GM19467 (cell line): Measurements from ENCODE around the gene SGMS1.
"Not testable (repeated sequence)": the region's sequence is repeated elsewhere in the genome, so short reads cannot be mapped to it uniquely, and the experiment has no call there.

Experiments
- ATAC-seq: cut with Tn5 transposase; IDR thresholded peaks from one replicate; pipeline ENCODE4 v1.9.1; 2021; ENCODE audit warnings: mild to moderate bottlenecking, moderate library complexity; ENCODE audit not compliant: unreplicated experiment

Gene SGMS1

DNA sequence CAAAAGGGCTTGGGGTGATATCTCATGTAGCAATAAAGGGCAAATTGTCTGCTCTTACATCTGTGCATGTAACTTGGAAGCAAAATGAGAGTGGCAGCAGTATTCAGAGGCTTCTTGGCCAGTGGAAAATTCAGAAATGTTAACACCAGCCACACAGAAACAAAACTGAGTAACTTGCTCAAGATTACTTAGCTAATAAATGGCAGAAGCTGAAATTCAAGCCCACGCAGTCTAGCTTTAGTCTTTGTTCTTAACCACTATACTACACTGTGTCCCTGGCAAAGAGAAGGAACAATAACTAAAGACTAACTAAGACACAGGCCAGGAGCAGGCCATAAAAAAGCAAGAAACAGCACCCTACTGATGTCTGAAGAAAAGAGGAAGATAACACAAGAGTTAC, 186.5 kb downstream of the SGMS1 start:
- ATAC-seq: no peak

GRCh38 chr10:50436805-50437204, 187.0 kb downstream of the SGMS1 start:
- no peak for ATAC-seq

DNA sequence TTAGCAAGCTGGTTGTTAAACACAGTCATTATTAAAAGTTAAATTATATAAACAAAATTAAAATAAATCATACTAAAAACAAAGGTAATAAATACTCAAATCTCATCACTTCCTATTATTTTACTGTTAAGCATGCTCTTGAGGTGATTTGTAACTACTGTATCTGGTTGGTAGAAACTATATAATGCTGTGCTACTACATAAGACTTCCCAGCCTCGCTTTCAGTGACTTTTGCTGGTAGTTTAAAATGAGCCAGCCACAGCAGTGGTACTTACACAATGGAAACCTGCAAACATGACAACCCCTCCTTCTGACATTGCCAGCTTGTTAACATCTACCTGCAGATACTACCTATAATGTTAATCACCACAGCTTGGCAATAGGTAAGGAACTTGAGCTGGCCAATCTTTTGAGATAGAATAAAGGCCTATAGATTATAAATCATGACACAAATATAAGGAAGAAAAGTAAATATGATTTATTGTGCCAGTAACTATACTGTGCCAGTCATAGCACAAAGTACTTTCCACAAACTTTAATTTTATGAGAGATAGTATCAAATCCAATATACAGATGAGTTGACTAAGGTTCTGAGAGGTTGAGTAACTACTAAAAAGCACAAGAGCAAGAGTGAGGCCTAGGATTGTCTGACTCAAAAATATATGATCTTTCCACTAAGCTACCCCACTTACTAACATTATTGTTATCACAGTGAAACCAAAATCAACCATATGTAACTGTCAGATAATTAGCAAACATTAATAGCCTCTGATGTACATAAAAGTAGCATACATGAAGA, 191.3 kb downstream of the SGMS1 start:
- ATAC-seq: peak; percentile 41

- peak; percentile 70 for ATAC-seq
Observed at GRCh38 chr10:50431791-50432190, 192.0 kb downstream of the SGMS1 start.

GRCh38 chr10:50431133-50431532, 192.6 kb downstream of the SGMS1 start:
- no peak for ATAC-seq

DNA sequence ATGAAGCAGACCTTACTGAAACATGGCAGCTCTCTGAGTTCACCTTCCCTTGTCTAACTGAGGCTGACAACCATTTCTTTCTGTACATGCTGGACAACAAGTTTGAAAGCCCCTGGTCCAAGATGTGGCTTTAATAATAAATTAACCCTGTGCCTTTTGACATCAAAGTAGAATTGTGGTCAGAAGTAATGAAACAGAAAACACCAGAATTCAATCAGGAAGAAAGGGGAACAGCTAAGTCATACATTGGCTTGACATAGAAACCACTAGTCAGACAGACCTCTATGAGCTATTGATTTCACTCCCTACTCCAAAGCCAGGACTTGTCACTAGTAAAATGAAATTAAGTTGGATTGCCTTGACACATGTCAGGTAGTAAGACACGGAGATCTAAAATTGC, 197.3 kb downstream of the SGMS1 start:
- ATAC-seq: peak; percentile 75

- not testable (repeated sequence) for ATAC-seq
Observed at GRCh38 chr10:50425215-50425614, 198.5 kb downstream of the SGMS1 start.

DNA sequence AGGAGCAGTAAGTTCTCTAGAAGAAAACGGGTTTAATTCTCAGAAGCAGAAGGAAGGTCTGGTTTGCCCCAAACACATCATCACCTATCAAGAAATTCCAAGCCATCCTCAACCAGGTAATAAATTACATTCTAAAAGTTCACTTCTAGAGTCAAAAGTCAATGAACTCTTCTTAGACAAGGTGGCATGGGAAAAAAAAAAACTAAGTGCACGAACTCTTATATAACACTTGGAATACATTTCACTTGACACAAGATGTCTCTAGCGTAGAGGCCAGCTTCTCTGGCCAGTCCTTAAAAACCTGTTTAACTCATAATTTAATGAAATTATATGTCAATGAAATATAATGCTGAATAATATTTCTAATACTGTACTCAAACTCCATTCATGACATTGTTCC, 200.3 kb downstream of the SGMS1 start:
- ATAC-seq: no peak

GRCh38 chr10:50422259-50422658, 201.5 kb downstream of the SGMS1 start:
- ATAC-seq: no peak

- ATAC-seq: no peak
Observed at GRCh38 chr10:50421026-50421719, 202.6 kb downstream of the SGMS1 start.

DNA sequence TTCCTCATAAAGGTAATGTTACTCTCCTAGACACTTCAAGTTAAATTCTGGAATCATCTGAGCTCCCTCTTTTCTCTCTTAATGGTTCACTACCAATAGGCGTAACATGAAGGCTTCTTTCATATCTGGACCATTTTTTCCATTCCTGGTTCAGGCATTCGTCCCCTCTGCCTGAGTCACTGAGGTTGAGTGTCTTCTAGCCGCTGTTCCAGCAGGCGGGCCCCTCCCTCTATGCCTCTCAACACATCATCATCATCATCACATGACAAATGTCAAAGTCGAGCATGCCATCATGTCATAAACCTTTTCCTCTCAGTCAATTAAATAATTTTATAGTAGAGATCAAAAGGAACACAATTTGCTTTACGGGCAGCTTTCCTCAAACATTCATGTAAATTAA, 203.6 kb downstream of the SGMS1 start:
- no peak for ATAC-seq

DNA sequence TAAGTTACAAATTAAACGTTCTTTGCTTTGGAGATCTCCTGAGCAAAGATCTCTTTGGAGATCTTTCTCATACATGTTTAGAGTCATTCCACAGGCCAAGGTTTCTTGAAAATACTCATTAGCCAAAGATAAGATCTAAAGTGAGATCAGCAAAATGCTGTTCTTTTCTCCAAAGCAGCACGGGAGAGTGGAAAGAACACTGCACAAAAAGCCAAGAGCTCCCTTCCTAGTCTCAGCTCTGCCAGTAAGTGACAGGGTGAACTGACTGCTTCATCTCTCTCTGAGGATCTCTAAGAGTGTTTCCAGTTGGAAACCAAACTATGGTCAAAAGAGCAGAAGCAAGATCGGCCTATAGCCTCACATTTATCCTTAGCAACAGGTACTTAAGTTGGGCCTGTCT, 204.0 kb downstream of the SGMS1 start:
- no peak for ATAC-seq

DNA sequence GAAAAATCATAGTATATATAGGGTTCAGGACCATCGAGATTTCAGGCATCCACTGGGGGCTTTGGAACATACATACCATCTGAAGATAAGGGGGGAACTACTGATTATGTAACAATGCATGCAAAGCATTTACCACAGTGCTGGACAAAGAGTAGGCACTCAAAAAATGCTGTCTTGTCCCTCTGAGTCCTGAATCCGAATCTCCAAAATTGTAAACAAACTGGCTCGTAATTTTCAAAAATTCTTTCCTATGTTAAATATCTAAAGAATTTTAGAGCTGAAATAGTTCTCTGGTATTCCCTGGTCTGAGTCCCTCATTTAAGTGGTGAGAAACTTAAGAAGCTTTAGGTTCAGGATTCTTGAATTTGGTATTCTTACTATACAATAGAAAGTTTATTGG, 204.7 kb downstream of the SGMS1 start:
- ATAC-seq: no peak

DNA sequence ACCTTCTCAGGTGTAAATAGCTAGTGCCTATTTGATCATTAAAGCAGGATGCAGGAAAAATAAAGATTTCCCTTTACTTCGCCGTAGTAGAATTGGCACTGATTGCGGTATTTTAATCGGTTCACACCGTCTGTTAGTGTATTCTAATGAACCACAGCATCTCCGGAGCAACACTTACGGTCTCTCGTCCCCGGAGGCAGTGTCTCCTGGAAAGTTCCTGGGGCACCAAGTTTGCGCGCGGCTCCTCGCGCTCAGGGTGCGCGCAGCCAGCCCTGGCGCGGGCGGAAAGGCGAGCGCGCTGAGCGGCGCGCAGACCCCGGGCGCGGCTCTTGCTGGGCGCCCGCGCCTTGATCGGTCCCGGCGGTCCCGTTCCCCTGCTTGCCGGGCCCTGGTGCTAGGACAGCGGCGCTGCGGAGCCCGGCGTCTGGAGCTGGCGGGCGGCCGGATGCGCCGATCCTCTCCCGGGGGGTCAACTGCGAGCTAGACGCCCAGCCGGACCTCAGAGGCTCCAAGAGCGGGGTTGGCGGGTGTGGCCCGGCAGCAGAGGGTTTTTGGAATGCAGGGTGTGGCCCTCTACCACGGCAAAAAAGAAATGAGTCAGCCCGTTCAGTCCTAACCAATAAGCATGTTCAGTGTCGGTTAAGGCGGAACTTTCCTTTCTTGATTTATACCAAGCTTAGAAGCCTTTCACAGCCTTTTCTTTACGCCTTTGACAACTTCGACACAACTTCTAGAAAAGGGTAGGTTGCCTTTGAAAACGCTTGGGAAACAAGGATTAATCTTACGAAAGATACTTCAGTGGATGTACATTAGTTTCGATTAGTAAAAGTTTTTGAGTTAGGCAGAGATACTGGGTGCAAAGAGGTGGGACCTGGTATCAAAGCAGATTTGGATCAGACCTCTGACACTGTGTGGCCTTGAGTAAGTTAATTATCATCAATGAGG, 205.6 kb downstream of the SGMS1 start:
- ATAC-seq: peak; percentile 73

DNA sequence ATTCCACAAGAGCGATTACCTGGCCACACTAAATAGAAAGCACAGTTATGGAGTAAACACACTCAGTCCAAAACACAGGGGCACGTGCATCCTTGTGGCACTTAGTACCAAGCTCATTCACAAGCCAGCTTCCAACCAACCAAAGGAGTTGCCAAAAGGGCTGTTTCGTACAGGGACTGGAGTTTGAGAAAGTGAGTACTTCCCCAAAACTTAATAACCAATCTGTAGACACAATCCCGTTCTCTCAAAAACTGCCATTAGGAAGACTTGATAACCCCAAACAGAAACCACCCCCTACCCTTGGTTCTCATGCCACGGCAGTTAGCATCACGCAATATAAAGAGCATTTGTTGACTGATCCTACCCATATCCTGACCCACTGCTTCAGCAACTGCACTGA, 206.3 kb downstream of the SGMS1 start:
- no peak for ATAC-seq

DNA sequence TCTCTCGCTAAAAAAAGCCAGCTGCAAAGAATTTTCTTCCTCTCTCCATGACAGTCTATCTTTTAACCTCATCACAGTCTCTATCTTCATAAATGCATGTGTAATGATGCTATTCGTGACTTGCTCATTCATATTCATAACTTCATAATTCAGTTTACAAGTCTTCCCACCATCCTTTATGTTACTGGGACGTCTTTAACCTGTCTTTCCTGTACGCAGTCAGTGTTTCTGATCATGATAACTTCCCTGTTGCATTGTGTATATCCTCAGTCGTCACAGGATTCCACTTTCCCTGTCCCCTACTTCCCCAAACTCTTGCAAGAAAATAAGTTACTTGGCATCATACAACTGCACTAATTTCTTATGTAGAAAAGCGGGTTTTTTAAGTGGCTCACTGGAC, 206.9 kb downstream of the SGMS1 start:
- ATAC-seq: no peak

GRCh38 chr10:50416181-50416824, 207.5 kb downstream of the SGMS1 start:
- ATAC-seq: no peak

DNA sequence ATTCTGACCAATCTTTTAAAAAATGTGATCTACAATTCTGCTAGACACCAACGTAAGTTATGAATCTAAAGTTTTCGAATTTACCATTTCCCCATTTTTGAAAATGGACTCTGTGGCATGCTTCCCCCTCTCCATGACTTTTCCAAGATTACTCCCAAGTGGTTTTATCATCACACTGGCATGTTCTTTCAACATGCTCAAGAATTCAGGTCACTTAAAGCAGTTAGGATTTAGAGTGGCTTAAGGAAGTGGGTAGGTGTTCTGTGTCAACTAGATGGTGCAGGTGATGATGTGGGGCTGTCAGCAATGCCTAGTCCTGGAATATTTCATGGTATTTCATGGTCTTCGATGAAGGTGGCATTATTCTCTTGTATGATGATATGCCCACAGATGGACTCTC, 208.5 kb downstream of the SGMS1 start:
- no peak for ATAC-seq

- no peak for ATAC-seq
Observed at GRCh38 chr10:50410066-50410811, 213.5 kb downstream of the SGMS1 start.
